OCI-LY7 (cell line): Measurements from ENCODE around the gene SLC25A30.

ENCODE experiments used
- CTCF ChIP-seq: fragments of 200-600 bp; sonication (generic); conservative IDR thresholded peaks from 2 replicates; pipeline ENCODE4 v1.5.1; 2014; ENCODE audit warnings: mild to moderate bottlenecking, antibody characterized with exemption, low read length, moderate library complexity, mixed read lengths
- EZH2phosphoT487 ChIP-seq: fragments of 200-600 bp; sonication (generic); IDR thresholded peaks from 2 replicates; pipeline ENCODE4 v1.6.1; 2018; ENCODE audit warnings: low read depth, borderline replicate concordance, mild to moderate bottlenecking, mixed run types, antibody characterized with exemption, low read length, moderate library complexity, mixed read lengths

- no peak for TF ChIP-seq CTCF
- TF ChIP-seq EZH2phosphoT487, result no peak
Observed at GRCh38 chr13:45406421-45406820, 11.8 kb downstream of the SLC25A30 start.
